GM19025 (cell line): Measurements from ENCODE around the gene KLHL42.
A peak's percentile ranks its signal among the peaks of the same experiment; 100 is the strongest.

ENCODE experiments used
- ATAC-seq: cut with Tn5 transposase; IDR thresholded peaks from one replicate; pipeline ENCODE4 v1.9.1; 2021; ENCODE audit warnings: mild to moderate bottlenecking, low read depth, moderate library complexity; ENCODE audit not compliant: unreplicated experiment

The KLHL42 gene

GRCh38 chr12:27780612-27781408 is 777 bp downstream of the KLHL42 start:
- ATAC-seq = peak; percentile 25

- ATAC-seq = no peak
Observed at GRCh38 chr12:27781680-27782079, 1.6 kb downstream of the KLHL42 start.

GRCh38 chr12:27782481-27782880 is 2.4 kb downstream of the KLHL42 start:
- no peak for ATAC-seq

- ATAC-seq = no peak
Observed at GRCh38 chr12:27785882-27786570, 6.0 kb downstream of the KLHL42 start.

- ATAC-seq = no peak
Observed at GRCh38 chr12:27787559-27787958, 7.5 kb downstream of the KLHL42 start.

- no peak for ATAC-seq
Observed at GRCh38 chr12:27790179-27790578, 10.1 kb downstream of the KLHL42 start.

GRCh38 chr12:27794818-27795584 is 15.0 kb downstream of the KLHL42 start:
- ATAC-seq = no peak

GRCh38 chr12:27796128-27796527 is 16.1 kb downstream of the KLHL42 start:
- no peak for ATAC-seq

- no peak for ATAC-seq
Observed at GRCh38 chr12:27797301-27798025, 17.4 kb downstream of the KLHL42 start.

GRCh38 chr12:27800819-27801218 is 20.8 kb downstream of the KLHL42 start:
- ATAC-seq = no peak

- no peak for ATAC-seq
Observed at GRCh38 chr12:27801630-27802029, 21.6 kb downstream of the KLHL42 start.

GRCh38 chr12:27802511-27802910 is 22.5 kb downstream of the KLHL42 start:
- ATAC-seq = no peak

GRCh38 chr12:27802936-27803335 is 22.9 kb downstream of the KLHL42 start:
- ATAC-seq = no peak

- no peak for ATAC-seq
Observed at GRCh38 chr12:27805238-27805637, 25.2 kb downstream of the KLHL42 start.

GRCh38 chr12:27806259-27806658 is 26.2 kb downstream of the KLHL42 start:
- ATAC-seq = no peak

GRCh38 chr12:27807063-27807703 is 27.1 kb downstream of the KLHL42 start:
- ATAC-seq = no peak

GRCh38 chr12:27808841-27809240 is 28.8 kb downstream of the KLHL42 start:
- no peak for ATAC-seq

- ATAC-seq = no peak
Observed at GRCh38 chr12:27810756-27811155, 30.7 kb downstream of the KLHL42 start.

GRCh38 chr12:27812502-27812901 is 32.5 kb downstream of the KLHL42 start:
- no peak for ATAC-seq

GRCh38 chr12:27814411-27814810 is 34.4 kb downstream of the KLHL42 start:
- ATAC-seq = no peak
